CD1c-positive myeloid dendritic cell (primary cell): ENCODE measurements around the gene CFAP221.
A peak's percentile ranks its signal among the peaks of the same experiment; 100 is the strongest.

ENCODE experiments used
- DNase-seq: peaks from one replicate; pipeline ENCODE4 v3.0.0-alpha.2; 2016; ENCODE audit errors: extremely low spot score

The CFAP221 gene

DNA sequence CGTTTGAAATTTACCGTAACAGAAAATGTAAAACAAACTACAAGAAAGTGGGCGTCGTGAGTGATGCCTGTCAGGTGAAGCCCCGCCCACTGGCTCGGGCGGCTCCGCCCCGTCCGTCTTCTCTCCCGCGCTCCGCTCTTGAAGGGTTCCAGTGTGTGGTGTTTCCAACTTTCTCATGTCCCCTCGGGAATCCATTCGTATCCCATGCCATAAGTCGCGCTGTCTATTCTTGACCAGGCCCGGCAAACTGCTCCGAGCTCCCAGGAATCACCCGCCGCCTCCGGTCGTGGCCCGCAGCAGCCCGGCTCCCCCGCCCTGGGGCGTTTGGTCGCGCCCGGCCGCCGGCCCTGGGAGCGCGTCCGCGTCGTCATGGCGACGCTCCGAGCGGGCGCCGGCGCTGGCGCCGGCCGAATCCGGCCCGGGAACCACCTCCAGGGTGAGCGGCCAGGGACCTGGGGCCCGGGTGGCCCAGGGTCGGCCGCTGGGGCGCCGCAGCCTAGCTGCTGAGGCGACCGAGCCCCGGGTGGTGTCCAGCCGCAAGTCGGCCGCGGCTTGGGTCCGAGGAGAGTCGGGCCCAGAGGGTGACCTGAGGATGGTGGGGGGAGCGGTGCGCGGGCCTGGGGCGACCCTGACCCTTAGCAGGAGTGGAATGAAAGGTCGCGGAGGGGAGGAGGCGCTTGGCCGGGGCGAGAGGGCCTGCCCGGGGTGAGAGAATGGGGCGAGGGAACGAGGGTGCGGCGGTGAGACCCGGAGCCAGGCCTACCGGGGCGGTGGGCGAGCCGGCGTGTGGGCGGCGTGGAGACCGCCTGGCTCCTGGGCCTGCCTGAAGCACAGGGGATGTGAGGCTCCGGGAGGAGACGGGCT, at the start of gene CFAP221:
CFAP221 (plus strand) TSS at position 375 of the 864 bp plus-strand sequence. CDS start 1,683 bp downstream, outside the sequence.
- DNase-seq, result peak; percentile 56

- DNase-seq, result no peak
Measured at GRCh38 chr2:119495948-119496347, 48.3 kb upstream of the CFAP221 start.

DNA sequence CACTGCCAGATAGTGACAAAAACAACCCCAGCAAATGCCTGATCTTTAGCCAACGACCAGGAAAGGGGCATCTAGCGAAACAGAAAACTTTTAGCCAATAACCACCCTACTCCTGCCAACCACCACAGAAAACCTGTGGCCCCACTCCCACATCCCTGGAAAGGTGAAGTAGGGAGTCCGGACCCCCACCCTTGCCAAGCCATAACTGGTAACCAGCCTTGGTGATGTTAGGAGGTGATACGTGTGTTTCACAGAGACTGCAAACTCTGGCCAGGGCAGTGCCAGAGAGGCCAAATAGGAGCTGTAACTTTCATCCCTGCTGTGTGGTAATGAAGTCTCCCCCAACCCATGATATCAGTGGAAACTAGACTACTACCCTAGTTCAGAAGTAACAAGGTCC, 47.6 kb upstream of the CFAP221 start:
- DNase-seq, result no peak

DNA sequence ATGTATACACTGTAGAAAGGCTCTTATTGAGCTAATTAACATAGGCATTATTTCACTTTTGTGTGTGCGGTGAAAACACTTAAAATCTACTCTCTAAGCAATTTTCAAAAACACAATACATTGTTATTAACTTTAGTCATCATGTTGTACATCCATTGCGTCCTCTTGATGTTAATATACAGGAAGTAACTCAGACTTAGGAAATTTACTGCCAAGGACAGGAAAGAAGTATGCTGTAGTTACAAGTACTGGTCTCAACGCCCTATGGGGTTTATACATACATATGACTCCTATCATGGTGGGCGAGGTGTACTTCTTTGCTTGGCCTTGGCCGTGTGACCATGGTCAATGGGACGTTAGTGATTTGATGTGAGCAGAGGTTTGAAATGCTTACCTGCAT, 35.5 kb upstream of the CFAP221 start:
- no peak for DNase-seq

DNA sequence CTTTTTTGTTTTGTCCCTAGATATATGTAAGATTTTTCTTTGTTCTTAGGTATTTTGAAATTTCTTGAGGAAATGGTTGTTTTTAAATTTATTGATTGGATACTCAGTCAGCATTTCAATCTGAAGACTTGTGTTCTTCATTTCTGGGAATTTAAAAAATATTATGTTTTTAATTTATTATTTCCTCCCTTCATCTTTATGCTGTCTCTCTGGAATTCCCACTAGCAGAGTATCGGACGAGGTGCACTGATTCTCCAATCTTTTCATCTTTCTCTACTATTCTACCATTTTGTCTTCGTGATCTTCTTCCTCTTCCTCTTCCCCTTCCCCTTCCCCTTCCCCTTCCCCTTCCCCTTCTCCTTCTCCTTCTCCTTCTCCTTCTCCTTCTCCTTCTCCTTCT, 32.3 kb upstream of the CFAP221 start:
- no peak for DNase-seq

GRCh38 chr2:119512946-119513345, 31.3 kb upstream of the CFAP221 start:
- no peak for DNase-seq

DNA sequence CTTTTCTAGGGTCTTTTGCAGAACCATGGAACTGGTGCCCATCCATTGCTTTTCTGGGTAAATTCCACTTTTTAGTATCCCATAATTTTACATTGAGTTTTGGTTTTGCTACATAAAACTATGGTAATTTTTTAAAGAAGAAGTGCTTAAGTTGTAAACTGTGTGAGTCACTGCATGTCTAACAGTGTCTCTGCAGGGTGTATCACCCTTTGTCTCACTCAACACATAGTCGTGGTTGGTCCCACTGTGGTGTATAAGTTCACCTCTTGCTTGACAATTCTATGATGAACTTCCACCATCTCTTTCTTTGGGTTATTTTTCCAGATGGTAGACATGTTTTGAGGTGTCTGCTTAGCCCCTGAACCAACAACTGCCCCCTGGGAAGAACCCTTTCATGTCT, 30.4 kb upstream of the CFAP221 start:
- no peak for DNase-seq

DNA sequence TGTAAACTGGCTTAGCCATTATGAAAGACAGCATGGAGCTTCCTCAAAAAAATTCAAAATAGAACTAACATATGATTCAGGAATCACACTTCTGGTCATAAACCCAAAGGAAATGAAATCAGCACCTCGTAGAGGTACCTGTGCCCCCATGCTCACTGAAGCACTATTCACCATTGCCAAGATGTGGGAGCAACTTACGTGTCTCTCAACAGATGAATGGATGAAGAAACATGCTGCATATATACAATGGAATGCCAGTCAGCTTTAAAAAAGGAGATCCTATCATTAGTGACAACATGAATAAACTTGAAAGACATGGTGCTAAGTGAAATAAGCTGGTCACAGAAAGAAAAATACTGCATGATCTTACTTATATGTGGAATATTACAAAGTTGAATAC, 28.1 kb upstream of the CFAP221 start:
- no peak for DNase-seq

DNA sequence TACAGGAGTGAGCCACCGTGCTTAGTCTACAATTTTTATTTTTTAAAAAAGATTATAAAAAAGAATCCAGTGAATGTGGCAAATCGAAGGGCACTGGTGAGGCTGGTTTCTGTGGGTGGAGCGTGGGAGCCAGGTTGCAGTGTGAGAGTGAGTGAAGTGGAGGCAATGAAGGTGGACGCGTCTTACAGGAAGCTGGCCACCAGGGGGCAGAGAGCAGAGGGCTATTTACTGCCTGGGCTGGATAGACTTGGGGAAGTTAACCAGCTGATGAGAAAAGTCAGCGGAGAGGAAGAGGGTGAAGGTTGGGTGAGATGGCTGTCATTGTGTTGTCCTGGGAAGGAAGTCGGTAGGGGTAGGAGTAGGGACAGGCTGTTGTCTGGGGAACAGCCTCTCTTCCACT, 26.8 kb upstream of the CFAP221 start:
- DNase-seq, result peak; percentile 75

DNA sequence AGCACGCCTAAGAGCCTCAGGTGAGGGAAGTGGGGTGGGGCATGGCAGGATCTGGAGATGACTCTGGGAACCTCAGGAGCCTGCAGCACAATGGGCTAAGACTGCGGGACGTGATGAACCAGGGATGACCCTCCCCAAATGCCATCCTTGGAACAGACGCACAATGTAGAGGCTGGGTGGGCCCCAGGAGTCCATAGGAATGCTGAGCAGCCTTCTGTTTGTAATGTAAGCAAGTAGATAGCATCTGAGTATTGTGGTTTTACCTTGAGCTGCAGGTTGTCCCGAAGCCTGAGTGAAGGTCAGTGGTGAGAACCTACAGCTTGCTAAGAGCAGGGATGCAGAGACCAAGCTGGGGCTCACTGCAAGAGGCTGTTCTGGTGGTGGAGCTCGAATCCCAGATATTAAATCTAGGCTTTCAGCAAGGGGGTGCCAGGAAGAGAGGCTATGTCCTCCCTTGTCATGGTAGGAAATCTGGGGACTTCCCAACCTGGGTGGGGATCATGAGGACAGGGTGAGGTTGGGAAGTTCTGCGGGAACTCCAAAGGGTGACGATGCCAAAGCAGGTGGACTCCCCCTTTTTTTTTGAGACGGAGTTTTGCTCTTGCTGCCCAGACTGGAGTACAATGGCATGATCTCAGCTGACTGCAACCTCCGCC, 25.7 kb upstream of the CFAP221 start:
- DNase-seq, result no peak

DNA sequence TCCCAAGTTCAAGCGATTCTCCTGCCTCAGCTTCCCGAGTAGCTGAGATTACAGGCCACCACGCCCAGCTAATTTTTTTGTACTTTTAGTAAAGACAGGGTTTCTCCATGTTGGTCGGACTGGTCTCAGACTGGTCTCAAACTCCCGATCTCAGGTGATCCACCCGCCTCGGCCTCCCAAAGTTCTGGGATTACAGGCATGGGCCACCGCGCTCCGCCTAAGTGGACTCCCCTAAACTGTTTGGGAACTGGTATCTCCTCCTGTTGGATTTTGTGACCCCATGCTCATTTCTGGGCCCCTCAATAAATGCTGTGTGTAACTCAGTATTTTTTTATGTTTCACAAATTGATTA, 25.2 kb upstream of the CFAP221 start:
- DNase-seq, result no peak

DNA sequence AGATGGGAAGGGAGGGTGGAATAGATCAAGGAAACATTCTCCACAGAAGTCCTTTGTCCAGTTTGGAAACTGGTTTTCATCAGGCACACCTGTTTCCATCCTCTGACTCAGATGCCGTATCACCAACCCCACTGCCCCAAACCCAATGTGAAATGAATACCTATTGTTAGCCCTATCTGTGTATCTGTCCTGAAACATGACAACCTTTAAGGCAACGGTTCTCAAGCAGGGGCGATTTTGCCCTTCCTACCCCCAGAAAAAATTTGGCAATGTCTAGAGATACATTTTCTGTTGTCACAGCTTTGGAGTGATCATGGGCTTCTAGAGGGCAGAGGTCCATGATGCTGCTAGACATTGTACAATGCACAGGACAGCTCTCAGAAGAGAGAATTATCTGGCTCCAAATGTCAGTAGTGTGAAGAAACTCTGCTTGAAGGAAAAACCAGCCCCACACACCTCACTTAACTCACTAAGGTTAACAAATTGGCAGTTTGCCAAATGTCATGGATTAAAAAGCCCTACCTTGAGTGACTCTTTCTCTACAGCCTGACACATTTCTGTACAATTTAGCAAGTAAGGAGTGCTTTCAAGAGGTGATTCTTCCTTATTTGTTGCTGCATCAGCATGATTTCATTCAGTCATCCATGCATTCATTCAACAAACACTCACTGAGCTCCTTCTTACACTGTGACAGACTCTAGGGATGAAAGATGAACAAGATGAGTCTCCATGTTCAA, 23.4 kb upstream of the CFAP221 start:
- DNase-seq, result no peak

DNA sequence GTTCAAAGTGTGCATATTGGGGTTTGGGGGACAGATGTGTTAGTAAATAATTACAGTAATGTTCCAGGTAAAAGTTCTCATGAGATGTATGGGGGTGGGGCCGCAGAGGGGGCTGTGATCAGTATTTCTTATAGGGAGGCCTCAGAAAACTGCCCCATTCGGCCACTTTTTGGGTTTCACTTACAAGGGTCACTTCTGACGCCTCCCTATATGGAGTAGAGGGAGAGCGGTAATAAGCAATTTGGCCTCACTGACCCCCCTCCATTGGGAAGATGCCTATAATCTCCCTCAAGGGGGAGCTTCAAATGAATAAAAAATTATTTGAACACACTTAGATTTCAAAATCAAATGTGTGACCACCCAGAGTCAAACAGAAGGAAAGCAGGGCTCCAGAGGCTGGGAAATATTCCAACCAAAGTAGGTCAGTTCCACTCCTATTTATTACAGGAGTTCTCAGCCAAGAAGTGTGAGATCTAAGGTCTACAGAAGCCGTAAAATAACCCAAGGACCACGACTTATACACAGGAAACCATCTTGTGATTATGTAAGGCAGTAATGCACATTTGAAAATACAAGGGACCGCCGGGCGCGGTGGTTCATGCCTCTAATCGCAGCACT, 22.7 kb upstream of the CFAP221 start:
- DNase-seq, result no peak

GRCh38 chr2:119522671-119523070, 21.6 kb upstream of the CFAP221 start:
- DNase-seq, result no peak

DNA sequence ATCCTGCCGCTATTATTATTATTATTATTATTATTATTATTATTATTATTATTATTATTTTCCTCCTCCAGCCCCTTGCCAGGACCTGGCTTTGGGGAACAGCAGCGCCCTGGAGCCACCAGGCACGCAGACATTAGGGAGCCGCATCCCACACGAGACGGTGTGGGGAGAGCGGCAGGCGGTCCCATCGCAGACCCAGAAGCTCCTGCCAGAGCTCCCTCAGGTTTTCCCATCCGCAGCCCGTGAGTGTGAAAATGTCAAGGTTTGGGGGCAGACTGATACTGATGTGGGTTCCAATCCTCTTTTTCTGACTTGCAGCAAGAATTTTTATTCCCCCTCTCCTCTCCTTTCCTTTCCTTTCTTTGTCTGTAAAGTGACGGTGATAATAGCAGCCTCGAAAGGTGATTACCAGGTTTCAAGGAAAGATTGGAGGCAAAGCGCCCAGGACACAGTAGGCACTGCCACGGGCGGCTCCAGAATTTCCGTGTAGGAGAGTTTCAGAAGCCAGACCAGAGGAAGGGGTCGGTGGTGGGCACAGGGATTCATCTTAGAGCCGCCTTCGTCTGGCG, 20.8 kb upstream of the CFAP221 start:
- no peak for DNase-seq

DNA sequence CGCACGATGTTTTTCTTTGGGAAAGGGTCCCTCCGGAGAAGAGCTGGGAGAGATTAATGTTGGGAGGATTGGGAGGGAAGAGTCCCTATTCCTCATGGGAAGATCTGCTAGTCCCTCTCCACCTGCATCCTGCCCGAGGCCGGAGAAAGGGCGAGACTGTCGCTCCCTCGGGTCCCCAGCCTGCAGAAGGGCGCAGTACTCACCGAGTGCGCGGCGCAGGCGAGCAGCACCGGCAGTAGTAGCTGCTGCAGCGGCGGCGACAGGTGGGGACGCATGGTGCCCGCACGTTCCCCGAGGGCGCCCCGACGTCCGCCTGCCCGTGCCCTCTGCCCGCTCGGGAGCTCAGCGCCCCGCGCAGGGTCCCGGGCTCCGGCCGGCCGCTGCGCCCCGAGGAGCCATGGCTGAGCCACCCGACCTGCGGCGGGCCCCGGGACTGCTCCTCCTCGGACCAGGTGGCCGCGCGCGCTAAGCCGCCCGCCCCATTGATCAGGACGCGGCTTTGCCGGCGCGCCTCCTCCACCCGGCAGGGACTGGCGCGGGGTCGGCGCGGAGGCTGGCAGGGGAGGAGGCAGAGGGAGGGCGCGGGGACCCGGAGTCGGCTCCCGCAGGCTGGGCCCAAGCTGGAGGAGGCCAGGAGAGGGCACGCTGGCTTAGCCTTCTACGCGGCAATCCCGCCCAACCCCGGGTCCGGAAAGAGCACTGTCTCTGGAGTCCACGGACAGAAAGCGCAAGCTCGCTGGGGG, 20.1 kb upstream of the CFAP221 start, which contains the start of gene SCTR:
SCTR (minus strand) TSS at position 532 of the 743 bp plus-strand sequence; CDS start at position 275, 257 bp downstream.
- no peak for DNase-seq

- no peak for DNase-seq
Measured at GRCh38 chr2:119525614-119526013, 18.6 kb upstream of the CFAP221 start.

- no peak for DNase-seq
Measured at GRCh38 chr2:119527999-119528398, 16.2 kb upstream of the CFAP221 start.

GRCh38 chr2:119531292-119531691, 13.0 kb upstream of the CFAP221 start:
- no peak for DNase-seq

DNA sequence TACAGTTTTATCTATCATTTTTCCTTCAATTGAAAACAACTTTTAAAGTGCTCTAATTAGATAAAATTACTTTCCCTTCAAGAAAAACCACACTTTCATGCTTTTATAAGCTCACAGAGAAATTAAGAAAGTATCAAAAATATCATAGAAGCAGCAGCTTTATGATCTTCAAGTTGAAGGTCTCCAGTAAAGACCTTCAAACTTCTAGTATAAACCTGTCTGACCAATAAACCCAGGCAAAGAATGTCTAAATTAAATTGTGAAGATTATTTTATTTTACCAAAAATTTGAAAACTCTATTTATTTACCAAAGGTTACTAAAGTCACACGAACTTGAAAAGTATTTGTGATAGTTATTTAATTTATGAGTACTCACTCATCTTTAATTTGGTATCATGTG, 10.7 kb upstream of the CFAP221 start:
- no peak for DNase-seq

GRCh38 chr2:119536211-119536610, 8.0 kb upstream of the CFAP221 start:
- no peak for DNase-seq
